K562 (cell line): ENCODE measurements around the gene UBASH3B. TPM values are rescaled to one million over a fixed set of nuclear protein-coding genes. Genes with fewer than 3 reads are reported as not detected.

Experiments
- ATAC-seq: fragments of 200-7000 bp; cut with Tn5 transposase; 3 replicates; pipeline ENCODE4 v1.9.1; 2020; ENCODE audit warnings: moderate library complexity
- BruUV-seq: library from RNA; stranded (reverse); fragments of 400-500 nt; replicated peaks from 2 replicates; lab custom pipeline; 2021; lab: Mats Ljungman, UMichigan
- CTCF ChIA-PET: fragments of 300-600 bp; formaldehyde crosslinking; extraction: SDS; loops from one replicate; lab custom pipeline; 2021; ENCODE audit warnings: low intra/inter-chr PET ratio; lab: Yijun Ruan, JAX
- POLR2A ChIA-PET: fragments of 300-600, 350-650 bp; sonication (Branson Sonifier 250); formaldehyde crosslinking; extraction: SDS; loops from one replicate; lab custom pipeline; 2021; ENCODE audit warnings: antibody characterized with exemption, inconsistent platforms; lab: Yijun Ruan, JAX
- DNase-seq, 4 experiments: peaks; one replicate each; pipeline versions ENCODE4 v3.0.0 to v3.0.0-alpha.2; 2011 to 2018; ENCODE audit warnings: low spot score in 3 of 4, mixed read lengths in 3 of 4; ENCODE audit errors: extremely low read depth in 1 of 4
- FAIRE-seq: peaks from 2 replicates; lab custom pipeline; 2011; peaks lifted over from hg19 to GRCh38; lab: Jason Lieb, UNC
- H2AFZ ChIP-seq: 2 replicates; pipeline ENCODE4 v1.6.0; 2011; ENCODE audit warnings: low read depth, low read length, control low read depth, inconsistent platforms
- H3K27ac ChIP-seq: fragments of 200-600 bp; 3 replicates; pipeline ENCODE4 v1.8.0; 2011; ENCODE audit warnings: low read depth, mild to moderate bottlenecking, control low read depth, inconsistent platforms, low read length, moderate library complexity, mixed read lengths; ENCODE audit errors: extremely low read depth
- H3K27me3 ChIP-seq, 2 experiments: fragments of 300-600 bp in 1 of 2; 2 replicates in 1 of 2; 3 replicates in 1 of 2; pipeline versions ENCODE4 v1.6.0 to v1.8.0; 2011; ENCODE audit warnings: inconsistent platforms in 2 of 2, low read length in 2 of 2, mild to moderate bottlenecking in 1 of 2, mixed read lengths in 1 of 2, moderate library complexity in 1 of 2; ENCODE audit not compliant: control insufficient read depth in 2 of 2, insufficient read depth in 2 of 2
- H3K36me3 ChIP-seq: fragments of 300-600 bp; 3 replicates; pipeline ENCODE4 v1.8.0; 2011; ENCODE audit warnings: mild to moderate bottlenecking, low read length, inconsistent platforms; ENCODE audit not compliant: control insufficient read depth, insufficient read depth
- H3K4me1 ChIP-seq, 2 experiments: fragments of 200-600 bp in 1 of 2; replicated peaks in 1 of 2; 2 replicates in 1 of 2; 3 replicates in 1 of 2; pipeline versions ENCODE4 v1.5.1 to v1.8.0; 2011; ENCODE audit warnings: inconsistent platforms in 2 of 2, low read length in 2 of 2, mild to moderate bottlenecking in 1 of 2, mixed read lengths in 1 of 2, moderate library complexity in 1 of 2; ENCODE audit not compliant: control insufficient read depth in 2 of 2, insufficient read depth in 2 of 2
- H3K4me2 ChIP-seq: 2 replicates; pipeline ENCODE4 v1.6.1; 2011; ENCODE audit warnings: low read length, control low read depth, inconsistent platforms, mixed read lengths; ENCODE audit not compliant: insufficient read depth
- H3K4me3 ChIP-seq: fragments of 200-600 bp; sonication (generic), shearing (Covaris generic); 2 replicates; pipeline ENCODE4 v1.5.1; 2016; ENCODE audit warnings: control low read depth, inconsistent platforms
- H3K79me2 ChIP-seq: fragments of 200-600 bp; 3 replicates; pipeline ENCODE4 v1.8.0; 2011; ENCODE audit warnings: low read length, inconsistent platforms; ENCODE audit not compliant: control insufficient read depth, insufficient read depth
- H3K9ac ChIP-seq, 2 experiments: 2 replicates each; pipeline versions ENCODE4 v1.6.0 to v1.6.1; 2011; ENCODE audit warnings: low read depth in 2 of 2, low read length in 2 of 2, control low read depth in 1 of 2, inconsistent platforms in 1 of 2, mild to moderate bottlenecking in 1 of 2, mixed read lengths in 1 of 2; ENCODE audit not compliant: insufficient read depth in 1 of 2
- H3K9me1 ChIP-seq: one replicate; pipeline ENCODE4 v1.6.0; 2011; ENCODE audit warnings: inconsistent platforms, mild to moderate bottlenecking, low read length, moderate library complexity; ENCODE audit not compliant: control insufficient read depth, insufficient read depth
- H3K9me3 ChIP-seq: replicated peaks from 2 replicates; pipeline ENCODE4 v1.5.1; 2011; ENCODE audit warnings: low read depth, low read length, inconsistent platforms; ENCODE audit not compliant: control insufficient read depth, insufficient read depth
- H4K20me1 ChIP-seq: replicated peaks from 2 replicates; pipeline ENCODE4 v1.6.1; 2011; ENCODE audit warnings: low read length, inconsistent platforms, mixed read lengths; ENCODE audit not compliant: control insufficient read depth, insufficient read depth
- RBFOX2 ChIP-seq: fragments of 200-400 bp; formaldehyde crosslinking; IDR thresholded peaks from 2 replicates; pipeline ENCODE4 v1.6.1; 2017; ENCODE audit warnings: low read depth, mild to moderate bottlenecking, low read length, moderate library complexity
- ZHX1 ChIP-seq: fragments of 150-350 bp; conservative IDR thresholded peaks from 2 replicates; pipeline ENCODE4 v1.6.1; 2014; ENCODE audit warnings: low read length
- WGBS: fragments of 100-300 bp; shearing (Covaris generic); methylation state at CpG from one replicate; pipeline ENCODE4 v1.1.6; 2016; ENCODE audit warnings: low coverage, mixed read lengths; ENCODE audit not compliant: insufficient coverage; ENCODE audit errors: missing lambda C conversion rate; 5-methylcytosine and 5-hydroxymethylcytosine counted together
- in situ Hi-C: fragments of 300-500 bp; cut with MboI; formaldehyde crosslinking; loops from 4 replicates; pipeline ENCODE4 v1.15.0; 2018; ENCODE audit warnings: inconsistent platforms, mixed read lengths
- intact Hi-C: fragments of 100-400 bp; cut with micrococcal nuclease; formaldehyde crosslinking; loops from 2 replicates; pipeline ENCODE4 v1.14.2; 2022
- polyA plus RNA-seq, 8 experiments: library from polyadenylated mRNA; depleted of rRNA in 4 of 8; stranded (reverse) in 5 of 8; unstranded in 3 of 8; fragments of >200 nt; fragmentation: Nextera tagmentation in 2 of 8; fragmentation: Illumina TruSeq in 1 of 8; extraction: Ambion mirVana in 2 of 8; extraction: Trizol in 1 of 8; gene quantifications; 2 replicates each; pipeline versions ENCODE4 v1.2.1 to v1.2.3, GENCODE V29; 2011 to 2014; ENCODE audit warnings: inconsistent platforms in 1 of 8, missing spikeins in 1 of 8
- total RNA-seq, 7 experiments: library from RNA; depleted of rRNA in 6 of 7; stranded (reverse); fragments of >200 nt in 6 of 7; fragmentation: Illumina TruSeq in 2 of 7; extraction: Trizol in 2 of 7; gene quantifications; 2 replicates each; pipeline versions ENCODE4 v1.2.1 to v1.2.3, GENCODE V29; 2011 to 2021; ENCODE audit warnings: low replicate concordance in 1 of 7

UBASH3B gene
- total and polyA plus RNA-seq, 9 of the 15 experiments (the other 6 are each of a cell fraction or from before 2014, with no cell fraction given), result 0.01 to 0.31 (median 0.08) TPM; not detected in 2

- FAIRE-seq (no peak), DNase-seq (no peak), ATAC-seq (no peak)
- POLR2A ChIA-PET, result no interaction called here
- Histone ChIP-seq H3K9me1 (no peaks in the 10 kb centered on the region), H3K27ac (no peak overlapping the region), H3K9ac (no peak overlapping the region), H3K27me3 (peaks cover 6 to 36% of the 10 kb centered on the region in 2 experiments; a peak in 3 of 5 replicates), H3K4me1 (peaks cover 0 to 17% of the 10 kb centered on the region in 2 experiments; a peak in 2 of 5 replicates), H2AFZ (no peak overlapping the region), H3K9me3 (no peaks in the 10 kb centered on the region), H3K4me3 (no peak overlapping the region), H3K4me2 (no peak overlapping the region), H3K36me3 (no peaks in the 10 kb centered on the region), H4K20me1 (0 out of 2 replicates have a peak, but pooled peaks cover 6% of the 10 kb centered on the region), H3K79me2 (no peaks in the 10 kb centered on the region)
- no TSS peak for BruUV-seq
- intact Hi-C loops (no loop called here), in situ Hi-C loops (no loop called here)
- TF ChIP-seq RBFOX2 (no peak), ZHX1 (no peak)
- 33% methylated on average over 20 of the region's 25 CpGs for WGBS
- CTCF ChIA-PET, result no interaction called here
These were observed 1.1 kb downstream of the UBASH3B start for GRCh38 chr11:122656631-122657101.
